NT2/D1 (cell line): Measurements from ENCODE around the gene TSHZ1.

Experiments
- DNase-seq: peaks from one replicate; pipeline ENCODE4 v3.0.0-alpha.2; 2011; ENCODE audit warnings: low read depth, low spot score
- H3K27me3 ChIP-seq: 2 replicates; pipeline ENCODE4 v1.6.0; 2011; ENCODE audit warnings: mild to moderate bottlenecking; ENCODE audit not compliant: insufficient read length, insufficient read depth
- H3K36me3 ChIP-seq: 2 replicates; pipeline ENCODE4 v1.6.1; 2011; ENCODE audit warnings: mild to moderate bottlenecking, low read length, mixed read lengths; ENCODE audit not compliant: insufficient read depth, insufficient read length
- H3K4me1 ChIP-seq: 2 replicates; pipeline ENCODE4 v1.5.1; 2011; ENCODE audit not compliant: insufficient read depth, insufficient read length
- H3K4me3 ChIP-seq: 2 replicates; pipeline ENCODE4 v1.5.1; 2011; ENCODE audit warnings: low read depth; ENCODE audit not compliant: insufficient read length
- H3K9ac ChIP-seq: 2 replicates; pipeline ENCODE4 v1.6.0; 2011; ENCODE audit warnings: low read depth; ENCODE audit not compliant: insufficient read length
- H3K9me3 ChIP-seq: 2 replicates; pipeline ENCODE4 v1.5.1; 2011; ENCODE audit warnings: mild to moderate bottlenecking, low read length; ENCODE audit not compliant: insufficient read depth
- SUZ12 ChIP-seq: IDR thresholded peaks from 2 replicates; pipeline ENCODE4 v1.6.1; 2011; ENCODE audit not compliant: insufficient read length, insufficient read depth; ENCODE audit errors: extremely low read depth
- YY1 ChIP-seq: IDR thresholded peaks from 2 replicates; pipeline ENCODE4 v1.6.1; 2011; ENCODE audit not compliant: insufficient read length, insufficient read depth
- ZNF274 ChIP-seq: IDR thresholded peaks from 2 replicates; pipeline ENCODE4 v1.6.1; 2011; ENCODE audit warnings: mild to moderate bottlenecking, low read depth, low read length

Gene TSHZ1

DNA sequence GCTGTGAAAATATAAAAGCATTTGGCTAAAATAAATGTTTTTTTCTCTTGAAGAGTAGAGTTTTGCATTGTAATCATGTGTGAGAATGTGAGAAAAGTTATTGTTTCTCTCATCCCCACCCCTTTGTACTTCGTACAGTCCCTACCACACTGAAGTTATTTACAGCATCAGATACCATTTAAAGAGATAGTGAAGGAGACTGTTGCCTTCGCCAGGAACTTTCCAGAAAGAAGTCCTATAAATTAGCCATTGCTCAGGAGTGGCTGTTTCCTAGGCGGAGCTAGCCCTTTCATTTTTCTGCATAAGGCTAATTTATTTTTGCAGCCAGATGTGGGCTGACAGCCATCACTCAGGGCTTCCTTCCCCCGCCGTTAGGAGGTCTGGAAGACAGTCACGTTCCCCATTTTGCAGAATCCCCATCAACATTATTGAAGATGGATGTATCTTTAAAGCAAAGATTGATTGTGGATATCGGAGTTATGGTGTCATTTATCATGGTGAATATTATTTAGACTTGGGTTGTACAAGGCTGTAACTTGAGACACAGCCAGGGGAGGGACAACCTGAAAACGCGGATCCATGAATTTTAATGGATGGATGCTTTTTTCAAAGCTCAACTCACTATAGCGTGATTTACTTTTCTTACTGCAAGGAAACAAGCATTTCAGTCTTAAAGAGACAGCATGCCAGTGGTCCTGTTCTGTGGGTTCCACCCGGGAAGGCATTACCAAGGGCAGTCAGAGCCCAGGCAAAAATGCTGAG, 17.1 kb downstream of the TSHZ1 start:
- Histone ChIP-seq H3K27me3 (no peaks in the 10 kb centered on the region), H3K9me3 (no peaks in the 10 kb centered on the region), H3K9ac (no peak overlapping the region), H3K4me3 (no peak overlapping the region), H3K36me3 (no peaks in the 10 kb centered on the region), H3K4me1 (no peaks in the 10 kb centered on the region)
- no peak for DNase-seq
- TF ChIP-seq ZNF274: no peak
- TF ChIP-seq SUZ12: no peak
- TF ChIP-seq YY1: no peak

DNA sequence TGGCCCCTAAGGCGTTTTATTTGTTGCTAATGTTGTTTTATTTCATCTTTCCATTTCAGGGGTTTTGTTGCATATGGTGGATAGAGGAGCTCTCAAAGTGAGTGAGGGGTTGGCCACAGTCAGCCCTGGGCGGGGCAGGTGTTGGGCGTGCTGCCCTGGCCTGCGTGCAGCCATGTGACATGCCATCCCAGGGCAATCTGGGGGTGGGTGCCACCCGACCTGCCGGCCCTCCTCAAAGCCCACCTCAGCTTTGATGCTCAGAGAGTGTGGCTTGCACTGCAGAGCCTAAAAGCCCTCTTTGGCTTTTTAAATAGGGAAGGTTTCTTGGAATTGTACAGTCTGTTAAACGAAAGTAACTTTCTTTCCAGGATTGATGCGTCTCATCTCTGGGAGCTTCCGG, 18.4 kb downstream of the TSHZ1 start:
- TF ChIP-seq ZNF274 (no peak), SUZ12 (no peak)
- Histone ChIP-seq H3K36me3 (no peaks in the 10 kb centered on the region), H3K9ac (no peak overlapping the region)

DNA sequence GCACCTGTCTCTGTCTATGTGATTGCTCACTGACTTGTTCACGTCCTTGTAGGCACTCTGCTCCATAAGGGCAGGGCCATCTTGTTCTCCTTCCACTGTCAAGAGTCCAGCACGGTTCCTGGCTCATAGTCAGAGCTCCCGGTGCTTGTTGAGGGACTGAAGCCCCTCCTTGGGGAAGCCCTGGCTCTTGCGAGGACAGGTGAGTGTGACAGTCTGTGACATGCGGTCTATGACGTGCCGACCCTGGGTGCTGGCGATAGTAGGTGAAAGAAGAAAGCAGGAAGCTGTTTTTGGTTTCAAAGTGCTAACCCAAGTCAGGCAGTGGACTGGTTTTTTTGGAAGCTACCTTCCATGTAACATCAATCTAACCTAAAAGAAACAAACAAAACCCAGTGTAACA, 18.8 kb downstream of the TSHZ1 start:
- no peak overlapping the region for H3K4me3 ChIP-seq
- no peaks in the 10 kb centered on the region for H3K4me1 ChIP-seq
- H3K36me3 ChIP-seq: no peaks in the 10 kb centered on the region
- no peaks in the 10 kb centered on the region for H3K27me3 ChIP-seq
- TF ChIP-seq ZNF274 (no peak), SUZ12 (no peak), YY1 (no peak)
- no peak for DNase-seq
- H3K9ac ChIP-seq: no peak overlapping the region
- H3K9me3 ChIP-seq: no peaks in the 10 kb centered on the region

More for the DNA sequence above, 18.4 kb downstream of the TSHZ1 start:
- Histone ChIP-seq H3K4me1 (no peaks in the 10 kb centered on the region), H3K4me3 (no peak overlapping the region), H3K27me3 (no peaks in the 10 kb centered on the region), H3K9me3 (no peaks in the 10 kb centered on the region)
- no peak for DNase-seq

- no peak overlapping the region for H3K9ac ChIP-seq
- no peaks in the 10 kb centered on the region for H3K36me3 ChIP-seq
- no peaks in the 10 kb centered on the region for H3K9me3 ChIP-seq
- H3K27me3 ChIP-seq: no peaks in the 10 kb centered on the region
- TF ChIP-seq ZNF274 (no peak), YY1 (no peak), SUZ12 (no peak)
- no peak overlapping the region for H3K4me3 ChIP-seq
- H3K4me1 ChIP-seq: no peaks in the 10 kb centered on the region
- DNase-seq: no peak
Measured at GRCh38 chr18:75230163-75231052, 19.8 kb downstream of the TSHZ1 start.

DNA sequence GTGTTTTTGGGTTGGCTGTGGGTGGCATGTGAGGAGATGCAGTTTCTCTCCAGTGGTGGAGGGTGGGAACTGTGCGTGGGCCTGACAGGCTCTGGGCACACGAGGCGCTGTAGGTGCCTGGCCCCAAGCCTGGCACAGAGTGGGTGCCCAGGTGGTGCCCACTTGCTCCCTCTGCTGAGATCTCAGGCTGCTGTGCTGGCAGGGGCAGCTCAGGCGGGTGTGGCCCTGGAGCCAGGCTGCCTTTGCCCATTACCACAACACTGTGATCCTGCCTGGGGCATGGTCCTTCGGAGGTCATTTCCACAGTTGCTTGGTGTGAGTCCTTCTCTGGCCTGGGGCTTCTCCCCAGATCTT, 20.4 kb downstream of the TSHZ1 start:
- H3K27me3 ChIP-seq: no peaks in the 10 kb centered on the region
- no peaks in the 10 kb centered on the region for H3K9me3 ChIP-seq
- no peak overlapping the region for H3K4me3 ChIP-seq
- TF ChIP-seq SUZ12 (no peak), YY1 (no peak), ZNF274 (no peak)
- no peaks in the 10 kb centered on the region for H3K4me1 ChIP-seq
- no peak overlapping the region for H3K9ac ChIP-seq
- DNase-seq: no peak
- no peaks in the 10 kb centered on the region for H3K36me3 ChIP-seq

DNA sequence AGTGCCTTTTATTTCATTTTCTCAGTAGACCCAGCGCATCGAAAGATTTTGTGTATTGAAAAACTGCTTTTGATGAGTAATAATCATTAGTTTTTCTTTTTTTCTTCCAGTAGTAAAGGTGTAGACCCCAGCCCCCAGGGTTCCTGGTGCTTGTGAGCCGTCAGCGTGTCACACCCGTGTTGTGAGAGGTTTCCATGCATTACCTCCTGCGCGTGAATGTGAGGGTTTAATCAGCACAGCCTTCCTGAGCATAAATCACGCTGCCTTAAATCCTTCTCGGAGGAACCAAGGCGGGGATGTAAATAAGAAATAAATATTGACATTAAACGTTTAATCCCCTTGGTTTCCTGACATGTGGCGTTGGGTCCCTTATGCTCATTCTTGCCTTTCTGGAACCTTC, 24.3 kb downstream of the TSHZ1 start:
- Histone ChIP-seq H3K9me3 (no peaks in the 10 kb centered on the region), H3K36me3 (no peaks in the 10 kb centered on the region), H3K9ac (no peak overlapping the region), H3K4me1 (no peaks in the 10 kb centered on the region), H3K4me3 (no peak overlapping the region), H3K27me3 (no peaks in the 10 kb centered on the region)
- TF ChIP-seq ZNF274: no peak
- TF ChIP-seq SUZ12: no peak
- TF ChIP-seq YY1: no peak
- no peak for DNase-seq

- DNase-seq: no peak
- no peaks in the 10 kb centered on the region for H3K36me3 ChIP-seq
- TF ChIP-seq YY1 (no peak), ZNF274 (no peak), SUZ12 (no peak)
- H3K4me3 ChIP-seq: no peak overlapping the region
- no peak overlapping the region for H3K9ac ChIP-seq
- H3K27me3 ChIP-seq: no peaks in the 10 kb centered on the region
- no peaks in the 10 kb centered on the region for H3K4me1 ChIP-seq
- H3K9me3 ChIP-seq: no peaks in the 10 kb centered on the region
Measured at GRCh38 chr18:75235896-75236295, 25.3 kb downstream of the TSHZ1 start.
